Measurements from ENCODE around the gene FAM170A. TPM values are rescaled to one million over a fixed set of nuclear protein-coding genes. Genes with fewer than 3 reads are reported as not detected.

FAM170A gene
- total RNA-seq, 1 experiment from 2014 or later = not detected

Other genes starting within 250 kb of the FAM170A start
- 156 and 167 TPM in 2 replicates for gene HSD17B4, start 177.1 kb upstream of the FAM170A start, total RNA-seq (2014; rRNA removed; shearing (Covaris generic))